Measurements from ENCODE around the gene HOXD12. TPM values are rescaled to one million over a fixed set of nuclear protein-coding genes. Genes with fewer than 3 reads are reported as not detected.

Gene HOXD12
- total RNA-seq, 2 experiments from 2014 or later, result not detected

- intact Hi-C loops (cut with DNase I, micrococcal nuclease), result loop anchor here in 1 of 2 experiments (5.0 kb wide), 1 partner anchor 1754 kb away; no protein-coding TSS in a partner anchor
- ChIA-PET POLR2A (interaction anchor here (2.1 kb wide), 1 partner anchor 11 kb away, joined by 5 read pairs; no protein-coding TSS in a partner anchor), CTCF (no interaction called here)
- Histone ChIP-seq H3K4me3 (ENCODE audit: low read length) (no peak overlapping the region), H3K4me1 (ENCODE audit: insufficient read depth, low read length) (peaks cover 23% of the 10 kb centered on the region), H3K27ac (ENCODE audit: low read depth in 1 of 2, low read length in 2 of 2) (no peak overlapping the region), H3K36me3 (ENCODE audit: insufficient read depth, low read length) (no peaks in the 10 kb centered on the region), H3K27me3 (ENCODE audit: control insufficient read depth in 1 of 2, insufficient read depth in 2 of 2, low read length in 2 of 2) (peaks cover 97 to 100% of the 10 kb centered on the region in 2 experiments), H3K9me3 (ENCODE audit: control insufficient read depth in 1 of 2, insufficient read depth in 1 of 2, low read length in 2 of 2) (peaks cover 18 to 40% of the 10 kb centered on the region in 2 experiments)
- ATAC-seq (ENCODE audit: poor library complexity), result no peak
- no peak for TF ChIP-seq CTCF (IDR thresholded peaks at IDR 0.05)
- Mint-ChIP-seq H3K9me3 (peaks cover 5% of the 10 kb centered on the region), H3K27me3 (peaks cover 98% of the 10 kb centered on the region), H3K27ac (no peak overlapping the region), H3K36me3 (ENCODE audit: low read depth) (no peaks in the 10 kb centered on the region), H3K4me1 (ENCODE audit: low read depth) (peaks cover 6% of the 10 kb centered on the region), H3K4me3 (no peak overlapping the region)
- no peak for DNase-seq
These were observed 28.0 kb upstream of the HOXD12 start for GRCh38 chr2:176071330-176072291.

GRCh38 chr2:176072292-176072669 lies 27.3 kb upstream of the HOXD12 start:
- ATAC-seq (ENCODE audit: poor library complexity) (no peak), DNase-seq (no peak)
- no peak overlapping the region for H3K4me3 Mint-ChIP-seq
- peaks cover 5% of the 10 kb centered on the region for H3K9me3 Mint-ChIP-seq
- peaks cover 6% of the 10 kb centered on the region for H3K4me1 Mint-ChIP-seq (ENCODE audit: low read depth)
- Histone ChIP-seq H3K36me3 (ENCODE audit: insufficient read depth, low read length) (no peaks in the 10 kb centered on the region), H3K4me3 (ENCODE audit: low read length) (no peak overlapping the region), H3K27me3 (ENCODE audit: control insufficient read depth in 1 of 2, insufficient read depth in 2 of 2, low read length in 2 of 2) (peaks cover 97 to 100% of the 10 kb centered on the region in 2 experiments), H3K27ac (ENCODE audit: low read depth in 1 of 2, low read length in 2 of 2) (no peak overlapping the region), H3K9me3 (ENCODE audit: control insufficient read depth in 1 of 2, insufficient read depth in 1 of 2, low read length in 2 of 2) (peaks cover 24 to 34% of the 10 kb centered on the region in 2 experiments), H3K4me1 (ENCODE audit: insufficient read depth, low read length) (peaks cover 17% of the 10 kb centered on the region)
- CTCF ChIA-PET, result no interaction called here
- no peak overlapping the region for H3K27ac Mint-ChIP-seq
- no peaks in the 10 kb centered on the region for H3K36me3 Mint-ChIP-seq (ENCODE audit: low read depth)
- POLR2A ChIA-PET, result interaction anchor here (2.1 kb wide), 1 partner anchor 10 kb away, joined by 5 read pairs; no protein-coding TSS in a partner anchor
- peaks cover 100% of the 10 kb centered on the region for H3K27me3 Mint-ChIP-seq
- no peak for TF ChIP-seq CTCF (IDR thresholded peaks at IDR 0.05)
- intact Hi-C loops (cut with DNase I, micrococcal nuclease), result loop anchor here in 1 of 2 experiments (5.0 kb wide), 1 partner anchor 1755 kb away; no protein-coding TSS in a partner anchor

GRCh38 chr2:176072951-176073904 lies 26.4 kb upstream of the HOXD12 start:
- Mint-ChIP-seq H3K9me3 (peaks cover 6% of the 10 kb centered on the region), H3K27ac (no peak overlapping the region), H3K27me3 (peaks cover 96% of the 10 kb centered on the region), H3K36me3 (ENCODE audit: low read depth) (peaks cover 2% of the 10 kb centered on the region), H3K4me1 (ENCODE audit: low read depth) (peaks cover 8% of the 10 kb centered on the region), H3K4me3 (no peak overlapping the region)
- Histone ChIP-seq H3K27me3 (ENCODE audit: control insufficient read depth in 1 of 2, insufficient read depth in 2 of 2, low read length in 2 of 2) (peaks cover 89 to 96% of the 10 kb centered on the region in 2 experiments), H3K4me3 (ENCODE audit: low read length) (no peak overlapping the region), H3K27ac (ENCODE audit: low read depth in 1 of 2, low read length in 2 of 2) (no peak overlapping the region), H3K36me3 (ENCODE audit: insufficient read depth, low read length) (no peaks in the 10 kb centered on the region), H3K9me3 (ENCODE audit: control insufficient read depth in 1 of 2, insufficient read depth in 1 of 2, low read length in 2 of 2) (peaks cover 24 to 27% of the 10 kb centered on the region in 2 experiments), H3K4me1 (ENCODE audit: insufficient read depth, low read length) (peaks cover 11% of the 10 kb centered on the region)
- TF ChIP-seq CTCF (IDR thresholded peaks at IDR 0.05), result no peak
- DNase-seq (no peak), ATAC-seq (ENCODE audit: poor library complexity) (no peak)
- ChIA-PET CTCF (no interaction called here), POLR2A (interaction anchor here (2.1 kb wide), 1 partner anchor 9 kb away, joined by 5 read pairs; no protein-coding TSS in a partner anchor)
- intact Hi-C loops (cut with DNase I, micrococcal nuclease), result loop anchor here in 1 of 2 experiments (5.0 kb wide), 1 partner anchor 1756 kb away; no protein-coding TSS in a partner anchor

All from CD4-positive, alpha-beta T cell (primary cell).